HG03565 (cell line): Measurements from ENCODE around the gene USPL1.

Experiments
- ATAC-seq: cut with Tn5 transposase; IDR thresholded peaks from one replicate; pipeline ENCODE4 v1.9.1; 2021; ENCODE audit warnings: mild to moderate bottlenecking, moderate library complexity; ENCODE audit not compliant: unreplicated experiment

The USPL1 gene

GRCh38 chr13:30692113-30692512 is 74.4 kb downstream of the USPL1 start:
- ATAC-seq, result no peak

GRCh38 chr13:30696278-30697176 is 78.8 kb downstream of the USPL1 start:
- ATAC-seq, result no peak

GRCh38 chr13:30697177-30697953 is 79.6 kb downstream of the USPL1 start:
- no peak for ATAC-seq

- no peak for ATAC-seq
Measured at GRCh38 chr13:30697996-30698401, 80.3 kb downstream of the USPL1 start.

GRCh38 chr13:30698488-30699005 is 80.8 kb downstream of the USPL1 start:
- no peak for ATAC-seq

GRCh38 chr13:30700364-30700763 is 82.6 kb downstream of the USPL1 start:
- ATAC-seq, result no peak

GRCh38 chr13:30702006-30702405 is 84.3 kb downstream of the USPL1 start:
- no peak for ATAC-seq

- ATAC-seq, result no peak
Measured at GRCh38 chr13:30704596-30704995, 86.9 kb downstream of the USPL1 start.

- no peak for ATAC-seq
Measured at GRCh38 chr13:30705680-30706079, 88.0 kb downstream of the USPL1 start.

GRCh38 chr13:30708541-30708940 is 90.8 kb downstream of the USPL1 start:
- ATAC-seq, result no peak
